ENCODE measurements around the gene GTPBP3. TPM values are rescaled to one million over a fixed set of nuclear protein-coding genes. Genes with fewer than 3 reads are reported as not detected.

The GTPBP3 gene
- total RNA-seq, 1 experiment from 2014 or later, result 35.3 TPM

- Histone ChIP-seq H3K9me3 (ENCODE audit: control insufficient read depth, insufficient read depth, low read depth, low read length) (no peaks in the 10 kb centered on the region), H3K36me3 (ENCODE audit: control insufficient read depth, insufficient read depth, low read length) (no peaks in the 10 kb centered on the region), H3K4me1 (ENCODE audit: control insufficient read depth, insufficient read depth, low read length) (no peaks in the 10 kb centered on the region), H3K4me3 (ENCODE audit: low read depth in 2 of 2, low read length in 2 of 2) (no peak overlapping the region), H3K27ac (ENCODE audit: low read length) (no peak overlapping the region), H3K27me3 (ENCODE audit: control insufficient read depth, insufficient read depth, low read length) (no peaks in the 10 kb centered on the region)
- POLR2A ChIA-PET, result no interaction called here
- TF ChIP-seq SIN3A (IDR thresholded peaks at IDR 0.05; ENCODE audit: borderline replicate concordance, insufficient read depth, low read depth, low read length) (no peak), CTCF (IDR thresholded peaks at IDR 0.05) (no peak), REST (IDR thresholded peaks at IDR 0.05; ENCODE audit: insufficient read depth in 1 of 2, low read depth in 2 of 2, low read length in 1 of 2) (no peak), TCF7L2 (IDR thresholded peaks at IDR 0.05; ENCODE audit: low read depth, low read length) (no peak), POLR2AphosphoS5 (IDR thresholded peaks at IDR 0.05; ENCODE audit: low read depth, low read length) (no peak)
- ATAC-seq, result no peak
- in situ Hi-C loops (cut with HindIII; ENCODE audit: low pct_unique_long_range_greater_than_20kb, low sequenced_read_pairs) (no loop called here), intact Hi-C loops (cut with micrococcal nuclease; ENCODE audit: unreplicated experiment) (no loop called here)
- no peak for DNase-seq (ENCODE audit: low read depth, low spot score)
- no TSS peak for BruUV-seq (replicated peaks)
- CTCF ChIA-PET, result interaction anchor here (0.6 kb wide), 1 partner anchor 25 kb away, joined by 4 read pairs; no protein-coding TSS in a partner anchor
Observed at GRCh38 chr19:17357724-17358123, 20.4 kb downstream of the GTPBP3 start.

- no peak for TF ChIP-seq TCF7L2 (IDR thresholded peaks at IDR 0.05; ENCODE audit: low read depth, low read length)
- TF ChIP-seq CTCF (IDR thresholded peaks at IDR 0.05), result no peak
- no peak for TF ChIP-seq SIN3A (IDR thresholded peaks at IDR 0.05; ENCODE audit: borderline replicate concordance, insufficient read depth, low read depth, low read length)
- TF ChIP-seq REST (IDR thresholded peaks at IDR 0.05; ENCODE audit: insufficient read depth in 1 of 2, low read depth in 2 of 2, low read length in 1 of 2), result no peak
- no peak for TF ChIP-seq POLR2AphosphoS5 (IDR thresholded peaks at IDR 0.05; ENCODE audit: low read depth, low read length)
- POLR2A ChIA-PET, result no interaction called here
- Histone ChIP-seq H3K27ac (ENCODE audit: low read length) (no peak overlapping the region), H3K4me3 (ENCODE audit: low read depth in 2 of 2, low read length in 2 of 2) (no peak overlapping the region), H3K9me3 (ENCODE audit: control insufficient read depth, insufficient read depth, low read depth, low read length) (no peaks in the 10 kb centered on the region), H3K27me3 (ENCODE audit: control insufficient read depth, insufficient read depth, low read length) (no peaks in the 10 kb centered on the region), H3K4me1 (ENCODE audit: control insufficient read depth, insufficient read depth, low read length) (no peaks in the 10 kb centered on the region), H3K36me3 (ENCODE audit: control insufficient read depth, insufficient read depth, low read length) (no peaks in the 10 kb centered on the region)
- CTCF ChIA-PET, result no interaction called here
- in situ Hi-C loops (cut with HindIII; ENCODE audit: low pct_unique_long_range_greater_than_20kb, low sequenced_read_pairs), result no loop called here
- intact Hi-C loops (cut with micrococcal nuclease; ENCODE audit: unreplicated experiment), result no loop called here
- no TSS peak for BruUV-seq (replicated peaks)
- no peak for DNase-seq (ENCODE audit: low read depth, low spot score)
- no peak for ATAC-seq
Observed at GRCh38 chr19:17358395-17358794, 21.0 kb downstream of the GTPBP3 start.

Measured in Panc1 (cell line).